Duodenal mucosa (tissue), 2 donors: ENCODE data around the gene GLIS1.

ENCODE experiments used
- H3K27ac ChIP-seq: one replicate; pipeline ENCODE4 v1.7.0; 2013; ENCODE audit warnings: low read depth, low read length
- H3K27me3 ChIP-seq, 2 donors: one replicate each; pipeline ENCODE4 v1.7.0; 2013; ENCODE audit warnings: low read length in 2 of 2, control low read depth in 1 of 2; ENCODE audit not compliant: insufficient read depth in 2 of 2, control insufficient read depth in 1 of 2
- H3K36me3 ChIP-seq, 2 donors: one replicate each; pipeline ENCODE4 v1.7.0; 2013; ENCODE audit warnings: low read length in 2 of 2, control low read depth in 1 of 2; ENCODE audit not compliant: insufficient read depth in 2 of 2, control insufficient read depth in 1 of 2
- H3K4me1 ChIP-seq, 2 donors: one replicate each; pipeline ENCODE4 v1.7.0; 2013; ENCODE audit warnings: low read length in 2 of 2, control low read depth in 1 of 2; ENCODE audit not compliant: insufficient read depth in 2 of 2, control insufficient read depth in 1 of 2
- H3K4me3 ChIP-seq, 2 donors: one replicate each; pipeline ENCODE4 v1.7.0; 2013; ENCODE audit warnings: low read length in 2 of 2, low read depth in 1 of 2
- H3K9ac ChIP-seq, 2 donors: one replicate each; pipeline ENCODE4 v1.7.0; 2013; ENCODE audit warnings: low read length in 2 of 2, low read depth in 1 of 2
- H3K9me3 ChIP-seq, 2 donors: one replicate each; pipeline ENCODE4 v1.7.0; 2013; ENCODE audit warnings: low read length in 2 of 2, control low read depth in 1 of 2; ENCODE audit not compliant: control insufficient read depth in 1 of 2

The GLIS1 gene

GRCh38 chr1:53543778-53544695 is 194.9 kb downstream of the GLIS1 start:
- no peaks in the 10 kb centered on the region for H3K9me3 ChIP-seq
- H3K27ac ChIP-seq, result no peak overlapping the region
- peaks cover 0 to 3% of the 10 kb centered on the region in 2 donors for H3K4me1 ChIP-seq
- no peaks in the 10 kb centered on the region for H3K36me3 ChIP-seq
- peaks cover 0 to 3% of the 10 kb centered on the region in 2 donors for H3K27me3 ChIP-seq
- no peak overlapping the region for H3K4me3 ChIP-seq
- no peak overlapping the region for H3K9ac ChIP-seq

GRCh38 chr1:53543130-53543777 is 195.7 kb downstream of the GLIS1 start:
- Histone ChIP-seq H3K9ac (no peak overlapping the region), H3K27ac (no peak overlapping the region), H3K27me3 (peaks cover 0 to 3% of the 10 kb centered on the region in 2 donors), H3K4me1 (peaks cover 0 to 3% of the 10 kb centered on the region in 2 donors), H3K9me3 (no peaks in the 10 kb centered on the region), H3K36me3 (no peaks in the 10 kb centered on the region), H3K4me3 (no peak overlapping the region)

DNA sequence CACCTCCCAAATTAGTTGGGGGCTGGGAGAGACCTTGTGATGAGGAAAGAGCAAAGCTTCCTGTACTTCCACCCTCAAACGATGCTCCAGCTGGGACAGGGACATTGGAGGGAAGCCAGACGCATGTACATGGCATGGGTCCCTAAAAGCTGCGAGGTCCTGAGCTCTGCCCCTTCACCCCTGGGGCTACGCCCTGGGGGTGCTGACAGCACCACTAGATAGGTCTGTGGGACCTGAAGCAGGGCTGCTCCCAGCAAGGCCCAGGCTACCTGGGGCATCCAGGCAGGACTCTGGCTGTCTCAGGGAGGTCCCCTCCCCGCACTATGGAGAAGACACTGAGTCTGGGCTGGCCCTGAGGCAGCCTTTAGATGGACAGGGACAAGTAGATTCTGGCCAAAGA is 196.4 kb downstream of the GLIS1 start:
- Histone ChIP-seq H3K4me3 (no peak overlapping the region), H3K27ac (no peak overlapping the region), H3K4me1 (peaks cover 0 to 3% of the 10 kb centered on the region in 2 donors), H3K9ac (no peak overlapping the region), H3K27me3 (peaks cover 0 to 3% of the 10 kb centered on the region in 2 donors), H3K9me3 (no peaks in the 10 kb centered on the region), H3K36me3 (no peaks in the 10 kb centered on the region)

- H3K9ac ChIP-seq, result no peak overlapping the region
- no peak overlapping the region for H3K27ac ChIP-seq
- peaks cover 0 to 3% of the 10 kb centered on the region in 2 donors for H3K27me3 ChIP-seq
- no peaks in the 10 kb centered on the region for H3K9me3 ChIP-seq
- peaks cover 0 to 3% of the 10 kb centered on the region in 2 donors for H3K4me1 ChIP-seq
- H3K36me3 ChIP-seq, result no peaks in the 10 kb centered on the region
- H3K4me3 ChIP-seq, result no peak overlapping the region
These were observed 197.0 kb downstream of the GLIS1 start for GRCh38 chr1:53541761-53542550.

DNA sequence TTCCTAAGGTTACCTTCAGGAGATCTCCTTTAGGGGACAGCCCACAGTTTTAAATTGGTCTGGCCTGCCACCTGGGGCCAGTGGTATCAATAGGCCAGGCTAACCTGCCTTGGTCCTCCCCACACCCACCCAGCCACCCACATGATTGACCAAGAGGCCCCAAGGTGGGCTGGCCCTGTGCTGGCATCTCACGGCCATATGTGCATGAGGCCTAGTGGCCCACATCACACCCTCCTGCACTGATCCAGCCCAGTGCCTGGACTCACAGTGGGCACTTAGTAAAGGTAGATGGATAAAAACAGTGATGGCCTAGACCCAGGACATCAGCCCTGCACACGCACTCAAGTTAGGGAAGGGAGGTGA is 197.7 kb downstream of the GLIS1 start:
- Histone ChIP-seq H3K36me3 (no peaks in the 10 kb centered on the region), H3K9me3 (no peaks in the 10 kb centered on the region), H3K4me1 (peaks cover 0 to 3% of the 10 kb centered on the region in 2 donors), H3K27me3 (peaks cover 0 to under 1% of the 10 kb centered on the region in 2 donors), H3K9ac (no peak overlapping the region), H3K27ac (no peak overlapping the region), H3K4me3 (no peak overlapping the region)

GRCh38 chr1:53540604-53541262 is 198.2 kb downstream of the GLIS1 start:
- H3K36me3 ChIP-seq, result no peaks in the 10 kb centered on the region
- H3K27me3 ChIP-seq, result no peaks in the 10 kb centered on the region
- no peak overlapping the region for H3K9ac ChIP-seq
- peaks cover 0 to 3% of the 10 kb centered on the region in 2 donors for H3K4me1 ChIP-seq
- H3K27ac ChIP-seq, result no peak overlapping the region
- no peaks in the 10 kb centered on the region for H3K9me3 ChIP-seq
- H3K4me3 ChIP-seq, result no peak overlapping the region

GRCh38 chr1:53539711-53540603 is 199.0 kb downstream of the GLIS1 start:
- Histone ChIP-seq H3K27me3 (no peaks in the 10 kb centered on the region), H3K27ac (no peak overlapping the region), H3K9me3 (no peaks in the 10 kb centered on the region), H3K9ac (no peak overlapping the region), H3K4me3 (no peak overlapping the region), H3K36me3 (no peaks in the 10 kb centered on the region), H3K4me1 (peaks cover 0 to 3% of the 10 kb centered on the region in 2 donors)

- Histone ChIP-seq H3K27me3 (no peaks in the 10 kb centered on the region), H3K4me3 (no peak overlapping the region), H3K9me3 (no peaks in the 10 kb centered on the region), H3K4me1 (peaks cover 0 to 3% of the 10 kb centered on the region in 2 donors), H3K9ac (no peak overlapping the region), H3K36me3 (no peaks in the 10 kb centered on the region), H3K27ac (no peak overlapping the region)
These were observed 199.7 kb downstream of the GLIS1 start for GRCh38 chr1:53539226-53539625.

DNA sequence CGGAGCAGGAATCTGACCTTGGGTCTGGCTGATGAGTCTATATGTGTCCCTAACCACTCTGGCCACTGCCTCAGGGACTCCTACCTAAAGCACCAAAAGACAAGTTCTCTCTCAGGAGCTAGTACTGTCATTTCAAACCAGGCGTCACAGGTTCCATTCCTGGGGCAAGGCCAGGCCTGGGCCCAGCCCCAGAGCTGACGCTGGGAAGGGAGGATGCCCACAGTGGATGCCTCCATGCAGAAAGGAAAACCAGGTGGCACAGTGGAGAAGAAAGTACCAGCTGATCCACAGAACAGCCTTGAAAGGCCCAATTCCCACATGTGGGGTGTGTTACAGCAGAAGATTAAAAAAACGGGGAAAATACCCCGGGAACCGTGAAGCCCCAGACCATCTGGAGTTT is 202.4 kb downstream of the GLIS1 start:
- Histone ChIP-seq H3K27ac (no peak overlapping the region), H3K36me3 (no peaks in the 10 kb centered on the region), H3K4me1 (no peaks in the 10 kb centered on the region), H3K9me3 (no peaks in the 10 kb centered on the region), H3K27me3 (no peaks in the 10 kb centered on the region), H3K9ac (no peak overlapping the region), H3K4me3 (no peak overlapping the region)
